GM18502 (cell line): Measurements from ENCODE around the gene GNRH2.
"Not testable (repeated sequence)": the region's sequence is repeated elsewhere in the genome, so short reads cannot be mapped to it uniquely, and the experiment has no call there.

Experiments
- ATAC-seq: cut with Tn5 transposase; IDR thresholded peaks from one replicate; pipeline ENCODE4 v1.9.1; 2021; ENCODE audit warnings: mild to moderate bottlenecking; ENCODE audit not compliant: unreplicated experiment, poor library complexity

GNRH2 gene

DNA sequence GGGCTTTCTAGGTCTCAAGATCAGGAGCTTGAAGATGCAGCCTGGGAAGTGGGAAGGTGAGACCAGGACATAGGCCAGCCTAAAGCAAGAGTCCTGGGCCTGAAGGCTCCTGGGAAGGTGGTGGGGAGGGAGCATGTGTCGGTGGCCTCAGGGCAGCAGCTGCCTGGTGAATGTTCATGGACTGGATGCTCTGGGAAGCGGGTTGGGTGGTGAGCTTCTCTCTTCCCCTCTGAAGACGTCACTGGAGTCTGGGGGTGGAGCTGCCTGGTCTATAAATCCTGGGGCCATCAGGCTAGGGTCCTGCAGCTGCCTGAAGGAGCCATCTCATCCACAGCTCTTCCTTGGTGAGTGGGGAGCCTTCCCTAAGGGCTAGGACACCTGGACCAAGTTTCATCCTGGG is at the start of gene GNRH2:
Gene GNRH2 (plus strand): TSS at position 301 of the 400 bp plus-strand sequence. CDS start 793 bp downstream, outside the sequence.
- ATAC-seq = no peak

GRCh38 chr20:2995796-2996195 is 47.6 kb upstream of the GNRH2 start:
- no peak for ATAC-seq

- no peak for ATAC-seq
Measured at GRCh38 chr20:2998728-2999127, 44.7 kb upstream of the GNRH2 start.

- ATAC-seq = no peak
Measured at GRCh38 chr20:3000852-3001523, 42.4 kb upstream of the GNRH2 start.

DNA sequence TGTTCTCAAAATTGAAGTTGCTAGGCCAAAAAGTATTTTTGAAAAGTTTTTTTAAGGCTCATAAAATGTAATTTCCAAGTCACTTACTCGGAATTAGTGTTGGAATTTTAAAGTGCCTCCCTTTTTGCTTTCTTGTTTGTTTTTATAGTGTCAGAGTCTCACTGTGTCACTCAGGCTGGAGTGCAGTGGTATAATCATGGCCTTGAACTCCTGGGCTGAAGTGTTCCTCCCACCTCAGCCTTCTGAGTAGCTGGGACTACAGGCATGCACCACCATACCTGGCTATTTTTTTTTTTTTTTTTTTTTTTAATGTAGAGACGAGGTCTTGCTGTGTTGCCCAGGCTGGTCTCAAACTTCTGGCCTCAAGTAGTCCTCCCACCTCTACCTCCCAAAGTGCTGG is 40.0 kb upstream of the GNRH2 start:
- no peak for ATAC-seq

DNA sequence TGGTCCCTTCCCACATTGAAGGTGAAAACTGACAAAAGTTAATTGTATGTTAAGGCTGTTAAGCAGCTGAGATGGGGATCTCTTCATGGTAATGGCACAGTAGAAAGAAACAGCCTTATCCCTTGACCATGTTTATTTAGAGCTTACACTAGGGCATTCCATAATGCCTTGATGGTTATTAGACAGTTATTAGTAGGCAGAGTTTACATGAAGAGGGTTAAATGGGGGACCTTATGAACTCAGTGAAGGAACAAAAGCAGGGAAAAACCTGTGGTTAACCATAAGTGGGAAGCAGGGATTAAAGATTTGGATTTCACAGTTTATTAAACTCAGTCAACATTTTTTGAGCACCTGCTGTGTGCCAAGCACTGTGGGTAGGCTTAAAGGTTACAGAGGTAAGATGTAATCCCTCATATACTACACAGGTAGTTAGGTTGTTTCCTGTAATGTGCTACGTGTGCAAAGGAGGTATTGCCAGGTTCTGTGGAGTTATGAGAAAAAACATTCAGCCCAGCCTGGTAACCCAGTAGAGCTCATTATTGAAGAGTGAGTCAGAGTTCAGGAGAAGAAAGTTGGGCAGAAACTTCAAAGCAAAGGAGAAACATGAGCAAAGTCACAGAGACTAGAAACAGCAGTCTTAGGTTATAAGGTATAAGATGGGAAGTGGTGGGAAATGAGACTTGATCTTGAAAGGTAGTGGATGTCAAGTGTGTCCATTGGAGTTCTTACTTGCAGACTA is 32.3 kb upstream of the GNRH2 start:
- ATAC-seq = no peak

DNA sequence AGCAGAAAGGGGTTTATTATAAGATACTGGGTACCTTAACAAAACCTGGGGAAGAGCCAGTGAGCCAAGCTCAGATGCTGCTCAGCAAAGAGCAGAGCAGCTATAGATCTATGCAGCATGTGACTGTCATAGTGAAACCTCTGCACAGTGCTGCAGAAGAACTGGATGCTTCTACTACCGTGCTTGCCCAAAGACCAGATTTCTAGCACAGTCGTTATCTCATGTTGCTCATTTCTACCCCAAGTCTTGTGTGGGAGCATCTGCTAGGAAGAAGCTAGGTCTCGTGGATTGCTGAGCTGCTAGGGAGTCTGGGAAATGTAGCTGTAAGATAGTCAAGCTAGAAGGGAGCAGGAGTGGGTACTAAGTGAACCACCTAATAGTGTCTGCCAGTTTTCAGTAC is 31.7 kb upstream of the GNRH2 start:
- ATAC-seq = no peak

DNA sequence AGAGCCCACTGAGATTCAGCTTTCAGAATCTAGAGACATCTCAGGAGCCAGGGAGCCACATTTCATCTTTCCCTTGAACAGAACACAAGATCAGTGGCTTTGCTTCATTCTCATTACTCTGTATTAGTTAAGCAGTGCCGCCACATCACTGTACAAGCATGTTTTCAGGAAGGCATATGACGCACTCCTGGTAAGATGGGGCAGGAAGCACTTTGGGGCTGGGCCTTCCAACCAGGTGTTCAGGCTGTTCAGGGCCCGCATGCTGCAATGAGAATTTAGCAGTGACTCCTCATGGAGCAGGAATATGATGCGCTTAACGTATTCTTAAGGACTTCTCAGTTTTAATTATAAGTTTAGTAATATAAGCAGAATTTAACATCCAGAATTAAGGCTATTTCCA is 29.7 kb upstream of the GNRH2 start:
- ATAC-seq = no peak

GRCh38 chr20:3014179-3014578 is 29.2 kb upstream of the GNRH2 start:
- no peak for ATAC-seq

DNA sequence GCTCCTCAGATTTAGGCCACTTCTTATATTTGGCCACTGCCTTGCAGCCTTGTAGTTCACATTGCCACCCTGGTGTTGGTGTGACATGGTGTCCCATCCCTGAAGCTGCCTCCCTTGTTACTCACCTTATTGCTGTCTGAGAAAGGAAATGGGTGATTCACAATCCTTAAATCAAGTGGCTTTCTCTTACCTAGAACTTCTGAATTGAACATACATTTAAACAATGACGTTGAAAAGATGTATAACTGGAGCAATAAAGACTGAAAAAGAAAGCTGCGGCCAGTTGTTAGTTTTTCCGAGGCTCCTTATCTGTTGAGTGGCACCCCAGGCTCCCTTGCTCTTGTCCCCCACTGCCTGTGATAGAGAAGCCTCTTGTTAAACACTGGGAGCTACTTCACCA is 28.8 kb upstream of the GNRH2 start:
- ATAC-seq = no peak

GRCh38 chr20:3015302-3015701 is 28.1 kb upstream of the GNRH2 start:
- not testable (repeated sequence) for ATAC-seq

DNA sequence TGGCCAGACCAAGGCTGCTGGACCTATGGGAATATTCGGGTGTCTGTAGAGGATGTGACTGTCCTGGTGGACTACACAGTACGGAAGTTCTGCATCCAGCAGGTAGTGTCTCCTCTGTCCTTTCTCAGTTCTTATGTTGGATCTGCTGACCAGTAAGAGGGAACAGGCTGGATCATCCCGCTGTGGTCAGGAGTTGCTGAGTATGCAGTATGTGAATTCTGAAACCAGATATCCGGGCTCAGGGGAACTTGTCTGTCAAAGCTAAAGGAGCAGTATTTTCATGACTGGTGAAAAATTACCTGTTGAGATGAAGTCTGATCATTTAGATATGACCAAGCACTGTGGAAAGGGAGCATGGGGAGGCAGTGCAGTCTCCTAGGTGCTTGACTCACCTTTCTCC is 22.1 kb upstream of the GNRH2 start:
- ATAC-seq = no peak

- ATAC-seq = no peak
Measured at GRCh38 chr20:3021777-3022176, 21.6 kb upstream of the GNRH2 start.

DNA sequence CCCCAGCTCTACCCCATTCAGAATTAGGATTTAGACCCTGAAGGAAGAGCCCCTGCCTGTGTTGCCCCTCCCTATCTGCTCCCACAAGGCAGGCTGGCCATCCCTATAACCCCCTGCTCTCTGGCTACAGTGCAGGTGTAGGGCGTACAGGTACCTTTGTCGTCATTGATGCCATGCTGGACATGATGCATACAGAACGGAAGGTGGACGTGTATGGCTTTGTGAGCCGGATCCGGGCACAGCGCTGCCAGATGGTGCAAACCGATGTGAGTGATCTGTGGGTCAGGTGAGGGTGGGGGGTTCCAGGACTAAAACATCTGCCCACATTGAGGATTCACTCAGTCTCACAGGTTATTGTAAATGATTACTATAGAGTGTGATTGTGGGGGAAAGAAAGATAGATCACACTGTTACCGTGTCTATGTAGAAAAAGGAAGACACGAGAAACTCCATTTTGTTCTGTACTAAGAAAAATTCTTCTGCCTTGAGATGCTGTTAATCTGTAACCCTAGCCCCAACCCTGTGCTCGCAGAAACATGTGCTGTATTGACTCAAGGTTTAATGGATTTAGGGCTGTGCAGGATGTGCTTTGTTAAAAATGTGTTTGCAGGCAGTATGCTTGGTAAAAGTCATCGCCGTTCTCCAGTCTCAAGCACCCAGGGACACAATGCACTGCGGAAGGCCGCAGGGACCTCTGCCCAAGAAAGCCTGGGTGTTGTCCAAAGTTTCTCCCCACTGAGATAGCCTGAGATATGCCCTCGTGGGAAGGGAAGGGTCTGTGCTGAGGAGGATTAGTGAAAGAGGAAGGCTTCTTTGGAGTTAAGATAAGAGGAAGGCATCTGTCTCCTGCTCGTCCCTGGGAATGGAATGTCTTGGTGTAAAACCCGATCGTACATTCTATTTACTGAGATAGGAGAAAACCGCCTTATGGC is 20.6 kb upstream of the GNRH2 start:
- not testable (repeated sequence) for ATAC-seq

- ATAC-seq = no peak
Measured at GRCh38 chr20:3027987-3028386, 15.4 kb upstream of the GNRH2 start.

DNA sequence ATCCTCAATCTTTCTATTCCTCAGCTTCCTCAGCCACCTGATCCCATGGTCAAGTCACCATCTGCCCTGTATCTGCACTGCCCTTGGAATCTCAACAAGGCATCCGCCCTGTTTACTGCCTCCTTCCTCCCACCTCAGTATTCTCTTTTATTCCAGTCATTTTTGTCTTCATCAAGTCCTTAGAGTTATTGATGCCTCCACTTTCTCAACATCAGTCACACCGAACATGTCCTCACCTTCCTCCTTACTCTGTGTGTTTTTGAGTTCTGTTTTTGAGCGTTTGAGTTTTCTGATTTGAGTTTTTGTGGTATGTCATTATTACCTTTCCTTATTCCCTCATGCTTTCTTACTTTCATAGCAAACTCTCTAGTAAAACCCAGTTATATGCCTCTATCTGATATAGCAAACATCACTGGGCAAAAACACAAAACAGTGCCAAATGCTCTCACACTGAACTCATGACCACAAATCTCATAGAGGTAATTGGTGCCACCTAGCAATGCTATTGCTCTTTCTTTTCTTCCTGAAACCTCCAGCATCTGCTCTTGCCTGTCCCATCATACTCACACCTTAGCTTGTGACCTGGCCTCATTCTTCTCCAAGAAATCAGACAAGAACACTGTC is 11.8 kb upstream of the GNRH2 start:
- ATAC-seq = no peak

GRCh38 chr20:3032624-3033023 is 10.8 kb upstream of the GNRH2 start:
- ATAC-seq = no peak

DNA sequence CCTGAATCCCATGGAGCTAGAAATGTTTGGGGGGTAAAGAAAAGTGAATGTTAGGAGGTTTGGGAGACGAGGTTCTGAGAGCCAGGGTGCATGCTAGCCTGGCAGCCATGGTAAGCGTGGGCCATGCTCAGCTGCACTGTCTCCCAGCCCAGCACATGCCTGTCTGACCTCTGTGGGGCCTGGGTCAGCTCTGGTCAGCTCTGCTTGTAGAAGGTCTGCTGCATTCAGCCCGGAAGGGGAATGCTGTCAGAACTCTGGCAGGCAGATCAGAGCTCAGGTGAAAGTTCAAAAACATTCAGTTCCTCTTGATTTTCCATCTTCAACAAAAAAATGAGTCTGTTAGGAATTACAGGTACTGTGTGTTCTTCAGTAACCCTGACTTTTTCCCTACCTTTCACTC is 5.8 kb upstream of the GNRH2 start:
- no peak for ATAC-seq

DNA sequence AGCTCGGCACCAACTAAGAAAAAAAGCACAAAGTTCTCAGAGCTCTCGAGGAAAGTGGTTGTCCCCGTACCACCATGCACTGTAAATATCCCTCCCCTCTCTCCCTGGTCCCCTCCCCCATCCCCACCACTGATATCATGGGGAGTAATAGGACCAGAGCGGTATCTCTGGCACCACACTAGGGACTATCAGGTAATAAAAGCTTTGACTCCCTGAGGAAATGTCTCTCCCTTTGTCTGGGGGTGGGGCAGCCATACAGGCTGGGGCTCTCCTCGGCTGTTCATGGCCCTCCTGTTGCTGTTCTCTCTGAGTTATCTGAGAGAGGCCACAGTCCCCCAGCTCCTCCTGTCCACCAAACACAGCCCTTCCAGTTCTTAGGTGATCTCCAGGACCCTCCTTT is 5.0 kb upstream of the GNRH2 start:
- no peak for ATAC-seq

- ATAC-seq = no peak
Measured at GRCh38 chr20:3039426-3039825, 4.0 kb upstream of the GNRH2 start.

- no peak for ATAC-seq
Measured at GRCh38 chr20:3040086-3040485, 3.3 kb upstream of the GNRH2 start.
